ENCODE results near the gene PEX10.

Gene PEX10

GRCh38 chr1:2381741-2382620 lies 30.4 kb downstream of the PEX10 start:
- Histone ChIP-seq H3K27ac (ENCODE audit: low read length) (no peak overlapping the region), H3K79me2 (ENCODE audit: insufficient read depth, low read length) (no peaks in the 10 kb centered on the region), H3K4me1 (ENCODE audit: insufficient read depth, low read length) (no peaks in the 10 kb centered on the region; the same call in 1 of the 2 replicates), H3K9me3 (ENCODE audit: insufficient read depth, low read length, severe bottlenecking) (no peaks in the 10 kb centered on the region), H3K4me3 (ENCODE audit: low read depth in 1 of 2, low read length in 2 of 2) (no peak overlapping the region), H3K4me2 (ENCODE audit: insufficient read depth, low read length) (no peak overlapping the region), H3K27me3 (ENCODE audit: insufficient read depth, low read length, poor library complexity) (no peaks in the 10 kb centered on the region), H2AFZ (ENCODE audit: low read depth, low read length) (no peak overlapping the region), H4K20me1 (ENCODE audit: insufficient read depth, low read length) (peaks cover 15% of the 10 kb centered on the region), H3K36me3 (ENCODE audit: insufficient read depth, low read length) (peaks cover 3% of the 10 kb centered on the region; the same call in 1 of the 2 replicates), H3K9ac (ENCODE audit: low read depth, low read length) (no peak overlapping the region)
- peak; percentile 91 for ATAC-seq (ENCODE audit: insufficient read depth, low read depth)
- DNase-seq: peak; percentile 73
- TF ChIP-seq EZH2 (IDR thresholded peaks at IDR 0.05; ENCODE audit: borderline replicate concordance, low read depth, low read length, severe bottlenecking) (no peak), CTCF (IDR thresholded peaks at IDR 0.05; ENCODE audit: borderline replicate concordance, extremely low read depth, low read length, poor library complexity, severe bottlenecking) (peak; percentile 89)

- no peak overlapping the region for H3K27ac ChIP-seq (ENCODE audit: low read length)
- no peaks in the 10 kb centered on the region for H3K79me2 ChIP-seq (ENCODE audit: insufficient read depth, low read length)
- H3K9me3 ChIP-seq (ENCODE audit: insufficient read depth, low read length, severe bottlenecking): no peaks in the 10 kb centered on the region
- peaks cover 15% of the 10 kb centered on the region for H4K20me1 ChIP-seq (ENCODE audit: insufficient read depth, low read length)
- TF ChIP-seq EZH2 (IDR thresholded peaks at IDR 0.05; ENCODE audit: borderline replicate concordance, low read depth, low read length, severe bottlenecking) (no peak), CTCF (IDR thresholded peaks at IDR 0.05; ENCODE audit: borderline replicate concordance, extremely low read depth, low read length, poor library complexity, severe bottlenecking) (no peak)
- H3K9ac ChIP-seq (ENCODE audit: low read depth, low read length): no peak overlapping the region
- H3K4me2 ChIP-seq (ENCODE audit: insufficient read depth, low read length): no peak overlapping the region
- no peak overlapping the region for H2AFZ ChIP-seq (ENCODE audit: low read depth, low read length)
- no peaks in the 10 kb centered on the region; the same call in 1 of the 2 replicates for H3K36me3 ChIP-seq (ENCODE audit: insufficient read depth, low read length)
- H3K4me1 ChIP-seq (ENCODE audit: insufficient read depth, low read length): no peaks in the 10 kb centered on the region; the same call in 1 of the 2 replicates
- ATAC-seq (ENCODE audit: insufficient read depth, low read depth) (no peak), DNase-seq (no peak)
- no peak overlapping the region for H3K4me3 ChIP-seq (ENCODE audit: low read depth in 1 of 2, low read length in 2 of 2)
- no peaks in the 10 kb centered on the region for H3K27me3 ChIP-seq (ENCODE audit: insufficient read depth, low read length, poor library complexity)
These were observed 31.4 kb downstream of the PEX10 start for GRCh38 chr1:2380816-2381591.

GRCh38 chr1:2379733-2380404 lies 32.5 kb downstream of the PEX10 start:
- Histone ChIP-seq H3K4me3 (ENCODE audit: low read depth in 1 of 2, low read length in 2 of 2) (no peak overlapping the region), H3K4me1 (ENCODE audit: insufficient read depth, low read length) (no peaks in the 10 kb centered on the region; the same call in 1 of the 2 replicates), H3K9me3 (ENCODE audit: insufficient read depth, low read length, severe bottlenecking) (no peaks in the 10 kb centered on the region), H3K9ac (ENCODE audit: low read depth, low read length) (no peak overlapping the region), H3K27ac (ENCODE audit: low read length) (no peak overlapping the region), H2AFZ (ENCODE audit: low read depth, low read length) (no peak overlapping the region), H4K20me1 (ENCODE audit: insufficient read depth, low read length) (peaks cover 15% of the 10 kb centered on the region), H3K36me3 (ENCODE audit: insufficient read depth, low read length) (no peaks in the 10 kb centered on the region), H3K27me3 (ENCODE audit: insufficient read depth, low read length, poor library complexity) (no peaks in the 10 kb centered on the region), H3K79me2 (ENCODE audit: insufficient read depth, low read length) (no peaks in the 10 kb centered on the region), H3K4me2 (ENCODE audit: insufficient read depth, low read length) (no peak overlapping the region)
- TF ChIP-seq CTCF (IDR thresholded peaks at IDR 0.05; ENCODE audit: borderline replicate concordance, extremely low read depth, low read length, poor library complexity, severe bottlenecking): no peak
- TF ChIP-seq EZH2 (IDR thresholded peaks at IDR 0.05; ENCODE audit: borderline replicate concordance, low read depth, low read length, severe bottlenecking): no peak
- ATAC-seq (ENCODE audit: insufficient read depth, low read depth) (no peak), DNase-seq (no peak)

Measured in DND-41 (cell line).